ENCODE results near the gene TMEM161B.

- TF ChIP-seq, protein P1, sequence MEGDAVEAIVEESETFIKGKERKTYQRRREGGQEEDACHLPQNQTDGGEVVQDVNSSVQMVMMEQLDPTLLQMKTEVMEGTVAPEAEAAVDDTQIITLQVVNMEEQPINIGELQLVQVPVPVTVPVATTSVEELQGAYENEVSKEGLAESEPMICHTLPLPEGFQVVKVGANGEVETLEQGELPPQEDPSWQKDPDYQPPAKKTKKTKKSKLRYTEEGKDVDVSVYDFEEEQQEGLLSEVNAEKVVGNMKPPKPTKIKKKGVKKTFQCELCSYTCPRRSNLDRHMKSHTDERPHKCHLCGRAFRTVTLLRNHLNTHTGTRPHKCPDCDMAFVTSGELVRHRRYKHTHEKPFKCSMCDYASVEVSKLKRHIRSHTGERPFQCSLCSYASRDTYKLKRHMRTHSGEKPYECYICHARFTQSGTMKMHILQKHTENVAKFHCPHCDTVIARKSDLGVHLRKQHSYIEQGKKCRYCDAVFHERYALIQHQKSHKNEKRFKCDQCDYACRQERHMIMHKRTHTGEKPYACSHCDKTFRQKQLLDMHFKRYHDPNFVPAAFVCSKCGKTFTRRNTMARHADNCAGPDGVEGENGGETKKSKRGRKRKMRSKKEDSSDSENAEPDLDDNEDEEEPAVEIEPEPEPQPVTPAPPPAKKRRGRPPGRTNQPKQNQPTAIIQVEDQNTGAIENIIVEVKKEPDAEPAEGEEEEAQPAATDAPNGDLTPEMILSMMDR (IDR thresholded peaks at IDR 0.05; ENCODE audit: insufficient read depth, low read length, poor library complexity, severe bottlenecking) = no peak
- TF ChIP-seq EZH2phosphoT487 (conservative IDR thresholded peaks at IDR 0.05; ENCODE audit: low read length) = no peak
Measured at GRCh38 chr5:88244686-88245085, 24.0 kb downstream of the TMEM161B start.

Measured in SU-DHL-6 (cell line).